Panc1 (cell line): Measurements from ENCODE around the gene LRRFIP2.

ENCODE experiments used
- POLR2AphosphoS5 ChIP-seq: IDR thresholded peaks from 2 replicates; pipeline ENCODE4 v1.6.1; 2012; ENCODE audit warnings: mild to moderate bottlenecking, low read depth, low read length, moderate library complexity
- REST ChIP-seq, 2 experiments: IDR thresholded peaks; 2 replicates each; pipeline ENCODE4 v1.6.1; 2011 to 2012; ENCODE audit warnings: low read depth in 2 of 2, control low read depth in 1 of 2, low read length in 1 of 2, mild to moderate bottlenecking in 1 of 2, moderate library complexity in 1 of 2; ENCODE audit not compliant: insufficient read depth in 1 of 2
- TCF7L2 ChIP-seq: IDR thresholded peaks from 2 replicates; pipeline ENCODE4 v1.6.1; 2011; ENCODE audit warnings: mild to moderate bottlenecking, low read depth, low read length, inconsistent platforms
- TF ChIP-seq, protein P1 (sequence below): fragments of 450-650 bp; IDR thresholded peaks from 2 replicates; pipeline ENCODE4 v1.5.1; 2017; ENCODE audit warnings: mild to moderate bottlenecking

DNA sequence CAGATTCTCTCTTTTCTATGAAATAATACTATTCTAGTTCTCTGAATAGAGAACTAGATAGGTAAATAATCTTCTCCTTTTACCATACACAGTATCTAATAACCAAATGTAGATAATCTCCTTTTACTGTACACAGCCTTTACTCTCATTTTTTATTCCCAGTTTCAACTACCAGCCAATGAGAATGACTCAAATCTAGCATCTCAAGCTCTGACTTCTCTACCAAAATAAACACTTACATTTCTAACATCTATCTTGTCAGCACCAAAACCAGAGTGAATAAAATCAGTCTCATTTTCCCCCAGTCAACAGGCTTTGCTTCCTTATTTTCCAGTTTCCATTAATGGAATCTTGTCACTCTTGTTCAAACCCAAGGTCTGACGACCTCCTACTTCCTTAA lies 36.9 kb downstream of the LRRFIP2 start:
- TF ChIP-seq, protein P1, sequence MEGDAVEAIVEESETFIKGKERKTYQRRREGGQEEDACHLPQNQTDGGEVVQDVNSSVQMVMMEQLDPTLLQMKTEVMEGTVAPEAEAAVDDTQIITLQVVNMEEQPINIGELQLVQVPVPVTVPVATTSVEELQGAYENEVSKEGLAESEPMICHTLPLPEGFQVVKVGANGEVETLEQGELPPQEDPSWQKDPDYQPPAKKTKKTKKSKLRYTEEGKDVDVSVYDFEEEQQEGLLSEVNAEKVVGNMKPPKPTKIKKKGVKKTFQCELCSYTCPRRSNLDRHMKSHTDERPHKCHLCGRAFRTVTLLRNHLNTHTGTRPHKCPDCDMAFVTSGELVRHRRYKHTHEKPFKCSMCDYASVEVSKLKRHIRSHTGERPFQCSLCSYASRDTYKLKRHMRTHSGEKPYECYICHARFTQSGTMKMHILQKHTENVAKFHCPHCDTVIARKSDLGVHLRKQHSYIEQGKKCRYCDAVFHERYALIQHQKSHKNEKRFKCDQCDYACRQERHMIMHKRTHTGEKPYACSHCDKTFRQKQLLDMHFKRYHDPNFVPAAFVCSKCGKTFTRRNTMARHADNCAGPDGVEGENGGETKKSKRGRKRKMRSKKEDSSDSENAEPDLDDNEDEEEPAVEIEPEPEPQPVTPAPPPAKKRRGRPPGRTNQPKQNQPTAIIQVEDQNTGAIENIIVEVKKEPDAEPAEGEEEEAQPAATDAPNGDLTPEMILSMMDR: no peak
- TF ChIP-seq POLR2AphosphoS5 (no peak), TCF7L2 (no peak), REST (IDR thresholded peaks at IDR 0.05; ENCODE audit: insufficient read depth in 1 of 2, low read depth in 2 of 2, low read length in 1 of 2) (no peak)
